Activated T-helper 1 cell treated with anti-CD3 and anti-CD28 coated beads, Interleukin-12 subunit alpha, Interleukin-12 subunit beta, Interleukin-2, Interleukin-4 antibody, amounts not matched to agents 30 ng/mL and 10 ng/mL and 1 ng/mL, durations not matched to agents 14 hours and 24 hours and 36 hours (primary cell): ENCODE data around the gene CSHL1. TPM values are rescaled to one million over a fixed set of nuclear protein-coding genes. Genes with fewer than 3 reads are reported as not detected.
A peak's percentile ranks its signal among the peaks of the same experiment; 100 is the strongest.

Source experiments
- DNase-seq: peaks from one replicate; pipeline ENCODE4 v3.0.0; 2021; ENCODE audit warnings: low spot score
- H3K27ac Mint-ChIP-seq: one replicate; pipeline ENCODE4 v1.8.0; 2021; ENCODE audit warnings: mild to moderate bottlenecking, mixed read lengths
- H3K27me3 Mint-ChIP-seq: one replicate; pipeline ENCODE4 v1.8.0; 2022; ENCODE audit warnings: mild to moderate bottlenecking, moderate library complexity, mixed read lengths; ENCODE audit not compliant: insufficient read depth
- H3K36me3 Mint-ChIP-seq: one replicate; pipeline ENCODE4 v1.8.0; 2021; ENCODE audit warnings: low read depth, mixed read lengths
- H3K4me1 Mint-ChIP-seq: one replicate; pipeline ENCODE4 v1.8.0; 2021; ENCODE audit warnings: low read depth, mixed read lengths
- H3K4me3 Mint-ChIP-seq: one replicate; pipeline ENCODE4 v1.8.0; 2021; ENCODE audit warnings: mild to moderate bottlenecking, moderate library complexity, mixed read lengths
- H3K9me3 Mint-ChIP-seq: one replicate; pipeline ENCODE4 v1.8.0; 2021; ENCODE audit warnings: mixed read lengths
- intact Hi-C: fragments of 100-400 bp; cut with micrococcal nuclease; formaldehyde crosslinking; loops from one replicate; pipeline ENCODE4 v1.15.1; 2024
- total RNA-seq: library from RNA; stranded (reverse); gene quantifications from 2 replicates; pipeline ENCODE4 v1.2.3, GENCODE V29; 2022

The CSHL1 gene
- total RNA-seq = not detected in 2 replicates

- Mint-ChIP-seq H3K27ac (no peak within 1 kb of the TSS), H3K36me3 (no peaks in the 10 kb centered on the region), H3K4me1 (no peaks in the 10 kb centered on the region), H3K4me3 (no peak within 1 kb of the TSS), H3K27me3 (peaks cover 14% of the 10 kb centered on the region), H3K9me3 (no peaks in the 10 kb centered on the region)
- intact Hi-C loops = no loop called here
- no peak for DNase-seq
Observed at GRCh38 chr17:63911041-63911635, at the start of gene CSHL1. Gene CSHL1, minus strand, starts transcription at chr17:63911258. Its CDS starts 62 bp downstream, at chr17:63911196.

- Mint-ChIP-seq H3K9me3 (no peaks in the 10 kb centered on the region), H3K4me1 (no peaks in the 10 kb centered on the region), H3K4me3 (no peak overlapping the region), H3K27me3 (peaks cover 1% of the 10 kb centered on the region), H3K36me3 (no peaks in the 10 kb centered on the region), H3K27ac (no peak overlapping the region)
- DNase-seq = no peak
- intact Hi-C loops = no loop called here
Observed at GRCh38 chr17:63960430-63960829, 49.4 kb upstream of the CSHL1 start.

- intact Hi-C loops = no loop called here
- no peak for DNase-seq
- no peaks in the 10 kb centered on the region for H3K9me3 Mint-ChIP-seq
- H3K36me3 Mint-ChIP-seq = no peaks in the 10 kb centered on the region
- no peak overlapping the region for H3K27ac Mint-ChIP-seq
- H3K4me3 Mint-ChIP-seq = no peak overlapping the region
- peaks cover 3% of the 10 kb centered on the region for H3K4me1 Mint-ChIP-seq
- H3K27me3 Mint-ChIP-seq = peaks cover 1% of the 10 kb centered on the region
Observed at GRCh38 chr17:63960006-63960405, 48.9 kb upstream of the CSHL1 start.

GRCh38 chr17:63956296-63956920, 45.4 kb upstream of the CSHL1 start:
- peaks cover 15% of the 10 kb centered on the region for H3K4me1 Mint-ChIP-seq
- peak overlapping the region; percentile 52 for H3K27ac Mint-ChIP-seq
- DNase-seq = no peak
- H3K36me3 Mint-ChIP-seq = no peaks in the 10 kb centered on the region
- no peaks in the 10 kb centered on the region for H3K9me3 Mint-ChIP-seq
- intact Hi-C loops = no loop called here
- no peak overlapping the region for H3K4me3 Mint-ChIP-seq
- H3K27me3 Mint-ChIP-seq = peaks cover 1% of the 10 kb centered on the region

- no peak for DNase-seq
- Mint-ChIP-seq H3K27ac (peak overlapping the region; percentile 67), H3K9me3 (no peaks in the 10 kb centered on the region), H3K4me1 (peaks cover 15% of the 10 kb centered on the region), H3K36me3 (no peaks in the 10 kb centered on the region), H3K4me3 (no peak overlapping the region), H3K27me3 (peaks cover 1% of the 10 kb centered on the region)
- intact Hi-C loops = no loop called here
Observed at GRCh38 chr17:63955791-63956190, 44.7 kb upstream of the CSHL1 start.

- Mint-ChIP-seq H3K4me3 (no peak overlapping the region), H3K4me1 (peaks cover 15% of the 10 kb centered on the region), H3K9me3 (no peaks in the 10 kb centered on the region), H3K36me3 (no peaks in the 10 kb centered on the region), H3K27me3 (peaks cover 1% of the 10 kb centered on the region), H3K27ac (no peak overlapping the region)
- DNase-seq = no peak
- intact Hi-C loops = no loop called here
Observed at GRCh38 chr17:63955232-63955631, 44.2 kb upstream of the CSHL1 start.

- Mint-ChIP-seq H3K36me3 (no peaks in the 10 kb centered on the region), H3K27ac (peak overlapping the region; percentile 14), H3K27me3 (peaks cover 1% of the 10 kb centered on the region), H3K9me3 (no peaks in the 10 kb centered on the region), H3K4me3 (no peak overlapping the region), H3K4me1 (peaks cover 15% of the 10 kb centered on the region)
- intact Hi-C loops = no loop called here
- DNase-seq = peak; percentile 12
Observed at GRCh38 chr17:63954402-63955063, 43.5 kb upstream of the CSHL1 start.

- intact Hi-C loops = no loop called here
- Mint-ChIP-seq H3K36me3 (no peaks in the 10 kb centered on the region), H3K4me3 (no peak overlapping the region), H3K9me3 (no peaks in the 10 kb centered on the region), H3K27ac (peak overlapping the region; percentile 16), H3K4me1 (peaks cover 21% of the 10 kb centered on the region), H3K27me3 (no peaks in the 10 kb centered on the region)
- no peak for DNase-seq
Observed at GRCh38 chr17:63950940-63951907, 40.2 kb upstream of the CSHL1 start.

GRCh38 chr17:63949576-63950250, 38.7 kb upstream of the CSHL1 start:
- DNase-seq = no peak
- H3K4me3 Mint-ChIP-seq = no peak overlapping the region
- H3K4me1 Mint-ChIP-seq = peaks cover 21% of the 10 kb centered on the region
- no peak overlapping the region for H3K27ac Mint-ChIP-seq
- intact Hi-C loops = loop anchor here (5.0 kb wide), 1 partner anchor 48 kb away; the partner anchor contains the start of gene PRR29
- H3K36me3 Mint-ChIP-seq = no peaks in the 10 kb centered on the region
- peaks cover 4% of the 10 kb centered on the region for H3K27me3 Mint-ChIP-seq
- H3K9me3 Mint-ChIP-seq = no peaks in the 10 kb centered on the region

- DNase-seq = no peak
- Mint-ChIP-seq H3K9me3 (no peaks in the 10 kb centered on the region), H3K36me3 (no peaks in the 10 kb centered on the region), H3K27me3 (peaks cover 6% of the 10 kb centered on the region), H3K4me3 (no peak overlapping the region), H3K4me1 (peaks cover 12% of the 10 kb centered on the region), H3K27ac (no peak overlapping the region)
- intact Hi-C loops = loop anchor here (5.0 kb wide), 1 partner anchor 49 kb away; the partner anchor contains the start of gene PRR29
Observed at GRCh38 chr17:63948521-63948920, 37.5 kb upstream of the CSHL1 start.

GRCh38 chr17:63947711-63948330, 36.8 kb upstream of the CSHL1 start:
- no peak overlapping the region for H3K4me3 Mint-ChIP-seq

More at GRCh38 chr17:63947711-63948330, 36.8 kb upstream of the CSHL1 start:
- Mint-ChIP-seq H3K4me1 (peaks cover 12% of the 10 kb centered on the region), H3K27ac (no peak overlapping the region), H3K27me3 (peaks cover 6% of the 10 kb centered on the region), H3K36me3 (no peaks in the 10 kb centered on the region), H3K9me3 (no peaks in the 10 kb centered on the region)
- no peak for DNase-seq
- intact Hi-C loops = loop anchor here (2.0 to 5.0 kb wide), 2 partner anchors 49 to 77 kb away; partner anchors contain the start of gene PRR29
